COLO829 (cell line): ENCODE measurements around the gene EIF2B1.
"Not testable (repeated sequence)": the region's sequence is repeated elsewhere in the genome, so short reads cannot be mapped to it uniquely, and the experiment has no call there.

ENCODE experiments used
- DNase-seq: peaks from one replicate; pipeline ENCODE4 v3.0.0; 2012; ENCODE audit warnings: low spot score

EIF2B1 gene

DNA sequence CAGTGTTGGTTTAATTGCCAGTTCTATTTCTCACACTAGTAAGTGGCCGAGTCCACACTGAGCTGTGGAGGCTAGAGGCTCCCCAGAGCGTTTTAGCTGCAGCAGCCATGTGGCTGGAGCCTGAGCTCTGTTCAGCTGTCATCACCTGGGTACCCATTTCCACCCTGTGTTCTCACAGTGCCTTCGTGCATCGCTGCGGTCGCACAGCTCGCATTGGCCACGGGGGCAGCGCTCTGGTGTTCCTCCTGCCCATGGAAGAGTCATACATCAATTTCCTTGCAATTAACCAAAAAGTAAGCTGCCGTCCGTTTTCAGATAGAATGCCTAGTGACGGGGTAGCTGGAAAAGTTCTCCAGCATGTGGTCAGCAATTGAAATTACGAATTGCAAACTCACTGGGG lies 15.9 kb downstream of the EIF2B1 start:
- DNase-seq, result no peak

DNA sequence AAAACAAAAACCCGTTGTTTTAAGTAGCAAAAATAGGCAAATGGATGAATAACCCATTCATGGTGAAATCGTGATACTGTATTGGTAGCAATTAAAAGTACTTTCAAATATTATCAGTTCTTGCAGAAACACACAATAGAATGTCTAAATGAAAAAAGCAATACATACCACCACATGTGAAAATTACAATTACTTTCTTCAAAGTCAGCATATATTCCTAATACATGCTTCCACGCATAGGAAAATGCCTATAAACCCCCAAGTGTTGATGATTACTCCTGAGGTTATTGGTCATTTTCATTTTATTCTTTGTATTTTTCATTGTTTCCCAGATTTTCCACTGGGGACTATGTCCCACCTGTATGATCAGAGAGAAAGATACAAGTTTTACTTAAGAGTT lies 16.3 kb downstream of the EIF2B1 start:
- DNase-seq, result no peak

DNA sequence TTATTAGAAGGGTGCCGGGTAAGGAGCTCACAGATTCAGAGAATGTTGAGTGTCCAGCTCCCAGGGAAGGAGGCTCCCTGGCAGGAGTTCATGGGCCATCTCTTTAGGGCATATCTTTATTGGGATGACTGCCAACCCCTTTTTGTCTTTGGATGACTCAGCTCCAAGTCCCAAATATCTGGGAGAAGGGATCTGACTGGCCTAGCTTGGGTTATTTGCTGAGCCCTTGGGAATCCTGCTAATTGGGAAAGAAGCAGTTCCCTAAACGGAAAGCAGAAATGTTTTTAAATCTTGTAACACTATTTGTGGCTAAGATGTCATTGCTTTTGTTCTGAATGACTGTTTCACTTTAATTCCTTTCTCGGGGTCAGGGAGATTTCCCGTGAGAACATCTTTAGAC lies 19.0 kb downstream of the EIF2B1 start:
- peak; percentile 38 for DNase-seq

DNA sequence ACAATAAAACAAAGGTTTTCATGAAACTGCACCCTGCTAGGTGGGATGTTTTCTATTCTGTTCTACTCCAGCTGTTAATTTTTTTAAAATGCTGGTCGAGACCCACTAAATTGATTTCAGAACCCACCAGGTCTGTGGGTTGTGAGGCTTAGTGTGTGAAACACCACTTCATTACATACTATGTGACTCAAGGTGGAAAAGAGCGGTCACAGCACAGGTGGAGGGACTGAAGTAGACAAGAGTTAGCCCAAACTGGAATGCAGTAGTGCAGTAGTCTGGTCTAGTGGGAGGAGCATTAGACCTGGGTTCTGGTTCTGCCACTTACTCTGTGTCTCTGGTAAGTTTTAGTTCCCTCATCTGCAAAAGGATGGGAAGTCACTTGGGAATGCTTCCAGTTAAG lies 19.4 kb downstream of the EIF2B1 start:
- no peak for DNase-seq

DNA sequence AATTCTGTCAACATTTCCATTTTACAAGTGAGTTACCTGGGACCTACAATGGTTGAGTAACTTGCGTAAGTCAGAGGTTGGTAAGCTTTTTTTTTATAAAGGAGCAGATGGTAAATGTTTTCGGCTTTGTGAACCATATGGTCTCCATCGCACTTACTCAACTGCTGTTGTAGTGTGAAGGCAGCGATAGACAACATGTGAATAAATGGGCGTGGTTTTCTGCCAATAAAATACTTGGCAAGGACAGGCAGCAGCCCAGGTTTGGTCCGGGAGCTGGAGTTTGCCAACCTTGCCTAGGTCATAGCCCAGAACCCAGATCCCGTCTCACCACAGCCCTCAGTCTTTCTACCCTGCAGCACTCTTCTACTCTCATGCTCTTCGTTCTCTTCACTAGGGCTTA lies 25.3 kb downstream of the EIF2B1 start:
- DNase-seq, result no peak

DNA sequence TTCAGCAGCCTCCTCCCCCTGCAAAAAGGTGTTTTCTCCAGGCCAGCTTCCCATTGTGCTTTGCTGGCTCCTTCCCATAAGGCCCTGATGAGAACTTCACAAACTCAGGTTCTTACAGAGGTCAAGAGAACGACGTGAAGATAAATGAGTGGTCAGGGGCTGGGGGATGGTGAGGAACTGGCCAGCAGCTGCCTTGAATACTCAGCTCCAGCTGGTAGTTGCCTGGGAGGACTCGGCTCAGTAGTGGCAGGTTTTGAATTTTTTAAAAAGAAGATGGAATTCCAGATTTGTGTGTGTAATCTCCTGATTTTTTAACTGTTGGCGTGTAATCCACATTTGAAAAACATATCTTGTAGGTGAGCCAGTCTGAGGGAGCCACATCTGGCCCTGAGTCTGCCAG lies 25.7 kb downstream of the EIF2B1 start:
- DNase-seq, result no peak

DNA sequence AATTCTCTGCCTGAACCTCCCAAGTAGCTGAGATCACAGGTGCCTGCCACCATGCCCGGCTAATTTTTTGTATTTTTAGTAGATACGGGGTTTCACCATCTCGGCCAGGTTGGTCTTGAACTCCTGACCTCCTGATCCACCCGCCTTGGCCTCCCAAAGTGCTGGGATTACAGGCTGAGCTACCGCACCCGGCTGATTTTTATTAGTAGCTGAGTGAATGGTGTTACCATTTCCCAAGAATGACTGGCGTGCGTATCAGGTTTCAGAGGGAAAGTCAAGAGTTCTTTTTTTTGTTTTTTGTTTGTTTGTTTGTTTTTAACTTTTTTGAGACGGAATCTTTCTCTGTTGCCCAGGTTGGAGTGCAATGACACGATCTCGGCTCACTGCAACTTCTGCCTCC lies 30.0 kb downstream of the EIF2B1 start:
- not testable (repeated sequence) for DNase-seq

DNA sequence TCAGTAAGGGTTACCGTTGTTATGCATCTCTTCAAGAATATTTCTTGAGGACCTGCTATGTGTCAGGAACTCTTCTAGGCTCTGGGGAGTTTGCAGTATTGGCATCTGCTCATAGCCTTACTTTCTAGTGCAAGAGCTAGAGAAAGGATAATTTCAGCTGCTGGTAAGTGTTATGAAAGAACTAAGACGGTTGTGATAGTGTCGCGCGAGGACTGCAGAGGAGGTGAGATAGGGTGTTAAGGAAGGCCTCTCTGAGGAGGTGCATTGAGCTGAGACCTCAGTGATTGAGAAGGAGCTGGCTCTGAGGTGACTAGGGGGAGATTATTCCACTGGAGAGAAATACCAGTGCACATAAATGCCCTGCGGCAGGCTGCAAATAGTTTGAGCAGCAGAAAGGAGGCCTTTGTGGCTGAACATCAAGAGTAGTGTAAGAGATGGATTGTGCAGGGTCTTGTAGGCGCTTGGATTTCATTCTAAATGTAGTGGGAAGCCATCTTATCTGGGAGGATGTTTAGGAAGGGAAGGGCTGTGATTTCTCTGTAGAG lies 30.8 kb downstream of the EIF2B1 start:
- peak; percentile 42 for DNase-seq

DNA sequence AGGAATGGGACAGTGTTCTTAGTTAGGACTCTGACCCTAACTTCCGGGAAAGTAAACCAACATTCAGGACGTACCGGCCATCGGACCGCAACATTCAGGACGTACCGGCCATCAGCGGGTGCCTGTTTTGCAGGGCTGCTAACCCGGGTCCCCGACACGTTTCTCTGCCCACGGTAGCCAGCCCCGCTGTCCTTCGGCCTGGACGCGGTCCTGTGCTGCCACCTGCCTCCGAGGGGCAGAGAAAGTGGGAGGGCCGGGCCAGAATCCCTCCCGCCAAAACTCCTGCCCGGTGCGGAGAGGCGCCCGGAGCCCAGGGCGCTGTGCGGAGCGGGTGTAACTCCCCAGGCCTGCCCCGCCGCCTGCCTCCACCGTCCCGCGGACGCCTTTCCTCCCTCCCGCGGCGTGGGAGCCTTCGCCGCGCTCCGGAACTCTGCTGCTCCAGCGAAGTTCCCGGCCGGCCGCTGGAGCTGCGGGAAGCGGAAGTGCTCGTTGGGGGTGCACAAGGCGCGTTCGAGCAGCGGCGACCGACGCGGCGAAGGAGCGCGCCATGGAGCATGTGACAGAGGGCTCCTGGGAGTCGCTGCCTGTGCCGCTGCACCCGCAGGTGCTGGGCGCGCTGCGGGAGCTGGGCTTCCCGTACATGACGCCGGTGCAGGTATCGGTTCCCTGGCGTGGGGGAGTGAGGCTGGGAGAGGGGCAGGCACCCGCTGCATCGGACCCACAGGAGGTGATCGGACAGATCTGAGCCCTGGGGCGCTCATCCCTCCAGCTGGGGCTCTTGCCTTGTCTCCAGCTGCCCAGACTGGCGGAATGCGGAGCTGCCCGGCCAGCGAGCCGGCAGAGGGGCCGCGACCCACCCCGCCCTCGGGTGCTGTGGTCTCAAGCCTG lies 31.6 kb downstream of the EIF2B1 start, which contains the start of gene DDX55:
Gene DDX55, plus strand, starts transcription at position 498 of the 888 bp plus-strand sequence. Its CDS starts 50 bp downstream, at position 548.
- peak; percentile 63 for DNase-seq

DNA sequence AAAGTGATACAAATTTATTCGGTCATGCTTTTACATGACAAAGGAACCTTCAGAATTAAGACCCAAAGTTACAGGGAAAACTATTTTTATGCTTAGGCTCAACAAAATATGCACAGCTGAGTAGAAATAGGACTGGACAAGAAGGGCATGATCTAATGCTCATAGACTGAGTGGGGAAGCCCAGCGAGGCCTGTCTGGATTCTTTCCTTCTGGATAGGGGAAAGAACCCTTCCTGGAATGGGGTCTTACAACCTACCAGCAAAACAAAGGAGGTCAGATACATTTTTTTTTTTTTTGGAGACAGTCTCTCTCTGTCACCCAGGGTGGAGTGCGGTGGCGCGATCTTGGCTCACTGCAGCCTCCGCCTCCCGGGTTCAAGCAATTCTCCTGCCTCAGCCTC lies 33.8 kb downstream of the EIF2B1 start:
- no peak for DNase-seq

DNA sequence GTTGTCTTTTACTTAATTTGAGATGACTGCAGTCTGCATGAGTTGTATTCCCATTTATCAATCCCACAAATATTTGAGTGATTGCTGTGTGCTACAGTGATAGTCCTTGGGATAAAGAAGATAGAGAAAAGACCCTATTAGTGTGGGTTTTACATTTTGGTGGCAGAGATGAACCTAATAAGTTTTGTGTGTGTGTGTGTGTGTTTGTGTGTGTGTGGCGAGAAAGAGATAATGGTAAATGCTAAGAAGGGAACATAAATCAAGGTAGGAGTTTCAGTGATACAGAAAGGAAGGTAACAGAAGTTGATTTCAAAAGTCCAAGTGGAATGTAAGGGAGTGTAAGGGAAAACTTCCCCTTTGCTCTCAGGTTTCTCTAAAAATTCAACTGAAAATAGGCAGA lies 34.2 kb downstream of the EIF2B1 start:
- no peak for DNase-seq

DNA sequence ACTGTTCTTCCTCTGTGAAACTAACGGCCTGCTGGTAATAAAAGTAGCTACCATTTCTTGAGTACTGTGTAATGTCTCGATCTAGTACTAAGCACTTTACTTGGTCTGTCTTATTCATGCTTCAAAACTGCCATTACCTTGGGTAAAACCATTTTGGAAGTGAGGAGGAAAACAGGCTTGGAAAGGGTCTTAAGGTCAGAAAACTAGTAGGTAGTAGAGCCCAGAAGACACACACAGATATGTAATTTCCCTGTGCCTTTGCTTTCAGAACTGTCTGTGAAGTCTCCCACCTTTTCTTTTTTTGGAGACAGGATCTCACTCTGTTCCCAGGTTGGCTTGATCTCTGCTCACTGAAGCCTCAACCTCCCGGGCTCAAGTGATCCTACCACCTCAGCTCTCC lies 35.0 kb downstream of the EIF2B1 start:
- DNase-seq, result no peak

DNA sequence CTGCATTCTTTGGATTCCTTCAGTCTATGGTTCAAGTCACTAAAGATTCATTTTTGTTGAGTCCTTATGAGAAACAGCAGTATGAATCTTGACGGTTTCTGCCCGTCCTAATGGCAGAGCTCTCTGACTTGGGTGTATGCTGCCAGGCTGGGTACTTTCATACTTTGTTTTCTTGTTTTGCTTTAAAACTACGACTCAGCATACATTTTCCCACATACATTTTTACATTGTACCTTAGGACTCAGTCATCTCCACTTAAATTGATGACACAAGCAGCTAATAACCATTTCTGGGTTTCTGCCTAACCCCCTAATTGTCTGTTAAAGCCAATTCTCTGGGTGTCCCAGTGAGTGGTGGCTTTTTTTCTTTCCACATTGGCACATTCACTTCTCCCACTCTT lies 36.4 kb downstream of the EIF2B1 start:
- no peak for DNase-seq

DNA sequence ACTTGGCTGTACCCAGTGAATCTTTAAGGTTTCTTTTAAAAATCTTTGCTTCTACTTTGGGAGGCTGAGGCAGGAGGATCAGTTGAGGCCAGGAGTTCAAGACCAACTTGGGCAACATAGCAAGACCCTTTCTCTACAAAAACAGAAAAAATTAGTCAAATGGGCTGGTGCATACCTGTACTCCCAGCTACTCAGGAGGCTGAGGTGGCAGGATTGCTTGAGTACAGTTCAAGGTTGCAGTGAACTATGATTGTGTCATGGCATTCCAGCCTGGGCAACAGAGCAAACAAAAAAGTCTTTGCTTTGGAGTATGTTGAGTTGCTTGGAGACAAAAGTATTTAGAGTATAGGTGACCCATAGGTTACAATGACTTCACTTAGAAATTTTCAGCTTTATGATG lies 37.8 kb downstream of the EIF2B1 start:
- DNase-seq, result no peak

DNA sequence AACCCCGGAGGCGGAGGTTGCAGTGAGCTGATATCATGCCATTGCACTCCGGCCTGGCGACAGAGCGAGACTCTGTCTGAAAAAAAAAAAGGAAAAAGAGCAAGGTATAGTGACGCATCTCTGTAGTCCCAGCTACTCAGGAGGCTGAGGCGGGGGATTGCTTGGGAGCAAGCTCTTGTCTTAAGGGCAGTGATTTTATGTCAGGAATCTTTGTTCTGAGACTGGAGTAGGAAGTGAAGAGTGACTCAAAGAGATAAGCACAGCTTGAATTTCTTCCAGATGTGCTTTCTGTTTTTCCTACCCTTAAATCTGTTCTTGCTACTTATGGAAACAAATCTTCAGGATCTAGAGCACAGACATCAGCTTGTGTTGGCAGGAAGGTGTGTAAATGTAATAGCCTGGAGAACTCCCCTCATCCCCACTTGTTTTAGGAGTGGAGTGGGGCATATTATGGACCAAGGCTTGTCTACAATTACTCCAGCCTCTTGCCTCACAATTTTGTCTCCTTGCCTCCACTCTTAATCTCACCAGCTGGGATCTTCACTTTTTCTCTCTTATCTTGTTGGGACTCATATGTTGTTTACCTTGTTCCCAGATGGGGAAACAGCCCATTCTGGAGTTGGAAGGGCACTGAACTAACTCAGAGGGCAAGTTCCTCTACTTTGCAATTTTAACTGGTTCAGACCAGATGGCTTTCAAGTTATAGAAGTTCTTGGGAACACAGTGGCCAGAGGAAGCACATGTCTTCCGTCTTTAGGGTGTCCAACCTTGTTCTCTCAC lies 41.6 kb downstream of the EIF2B1 start:
- no peak for DNase-seq

DNA sequence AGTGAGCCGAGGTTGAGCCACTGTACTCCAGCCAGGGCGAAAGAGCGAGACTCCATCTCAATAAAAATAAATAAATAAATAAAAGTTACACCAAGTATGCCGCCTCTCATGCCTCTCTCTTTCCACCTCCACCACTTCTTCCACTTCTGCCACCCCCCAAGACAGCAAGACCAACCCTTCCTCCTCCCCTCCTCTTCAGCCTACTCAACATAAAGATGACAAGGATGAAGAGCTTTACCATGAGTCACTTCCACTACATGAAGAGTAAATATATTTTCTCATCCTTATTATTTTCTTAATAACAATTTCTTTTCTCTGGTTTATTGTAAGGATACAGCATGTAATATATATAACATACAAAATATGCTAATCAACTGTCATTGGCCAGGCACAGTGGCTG lies 52.7 kb downstream of the EIF2B1 start:
- no peak for DNase-seq

DNA sequence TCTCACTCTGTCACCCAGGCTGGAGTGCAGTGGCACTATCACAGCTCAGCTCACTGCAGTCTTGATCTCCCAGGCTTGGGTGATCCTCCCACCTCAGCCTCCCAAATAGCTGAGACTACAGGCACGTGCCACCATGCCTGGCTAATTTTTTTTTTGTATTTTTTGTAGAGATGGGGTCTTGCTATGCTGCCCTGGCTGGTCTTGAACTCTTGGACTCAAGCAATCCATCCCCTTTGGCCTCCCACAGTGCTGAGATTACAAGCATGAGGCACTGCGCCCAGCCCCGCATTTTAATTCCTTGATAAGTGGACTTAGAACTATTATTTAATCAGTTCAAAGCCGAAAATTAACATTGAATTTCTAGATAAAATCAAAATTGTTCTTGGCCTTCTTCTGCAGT lies 54.7 kb downstream of the EIF2B1 start:
- not testable (repeated sequence) for DNase-seq

DNA sequence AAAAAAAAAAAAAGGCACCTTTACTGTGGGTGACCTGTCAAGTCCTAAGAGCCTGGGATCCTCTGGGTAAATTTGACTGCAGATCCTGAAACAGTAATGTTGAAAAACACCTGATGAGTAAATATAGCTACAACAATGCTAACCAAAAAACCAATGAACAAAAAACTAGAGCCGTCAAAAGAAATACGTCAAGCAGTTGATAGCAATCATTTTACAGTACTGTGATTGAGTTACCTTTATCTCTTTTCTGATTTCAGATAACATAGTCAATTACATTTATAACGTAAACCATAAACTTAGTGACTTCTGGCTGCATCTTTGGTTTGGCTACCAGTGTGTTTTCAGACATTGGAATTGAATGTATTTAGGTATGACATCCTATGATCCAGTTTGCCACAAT lies 55.2 kb downstream of the EIF2B1 start:
- no peak for DNase-seq

DNA sequence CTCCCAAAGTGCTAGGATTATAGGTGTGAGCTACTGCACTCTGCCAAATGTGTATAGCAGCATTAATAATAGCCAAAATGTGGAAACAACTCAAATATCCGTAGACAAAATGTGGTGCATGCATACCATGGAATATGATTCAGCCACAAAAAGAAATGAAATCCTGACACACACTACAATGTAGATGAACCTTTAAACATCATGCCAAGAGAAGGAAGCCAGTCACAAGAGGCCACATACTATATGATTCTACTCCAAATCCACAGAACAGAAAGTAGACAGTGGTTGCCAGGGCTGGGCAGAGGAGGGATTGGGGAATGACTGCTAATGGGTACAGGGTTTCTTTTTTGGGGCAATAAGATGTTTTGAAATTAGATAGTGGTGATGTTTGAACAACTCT lies 56.9 kb downstream of the EIF2B1 start:
- DNase-seq, result no peak

DNA sequence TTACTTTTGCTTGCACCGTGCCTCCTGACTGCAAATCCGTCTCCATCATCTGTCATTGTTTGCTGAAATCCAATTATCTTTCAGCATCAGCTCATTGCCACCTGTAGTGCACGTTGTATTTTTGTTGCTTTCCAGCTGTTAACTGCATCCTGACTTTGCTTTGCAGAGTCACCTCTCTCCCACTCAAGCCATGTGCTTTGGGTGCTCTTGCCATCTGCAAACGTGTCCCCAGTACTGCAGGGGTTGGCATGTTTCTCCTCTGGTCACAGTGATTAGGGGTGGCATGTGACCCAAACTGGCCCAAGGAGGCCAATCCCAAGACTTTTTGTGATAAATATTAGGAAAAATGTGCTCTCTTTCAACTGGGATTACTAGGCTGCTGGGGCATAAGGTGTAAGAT lies 59.6 kb downstream of the EIF2B1 start:
- DNase-seq, result no peak

DNA sequence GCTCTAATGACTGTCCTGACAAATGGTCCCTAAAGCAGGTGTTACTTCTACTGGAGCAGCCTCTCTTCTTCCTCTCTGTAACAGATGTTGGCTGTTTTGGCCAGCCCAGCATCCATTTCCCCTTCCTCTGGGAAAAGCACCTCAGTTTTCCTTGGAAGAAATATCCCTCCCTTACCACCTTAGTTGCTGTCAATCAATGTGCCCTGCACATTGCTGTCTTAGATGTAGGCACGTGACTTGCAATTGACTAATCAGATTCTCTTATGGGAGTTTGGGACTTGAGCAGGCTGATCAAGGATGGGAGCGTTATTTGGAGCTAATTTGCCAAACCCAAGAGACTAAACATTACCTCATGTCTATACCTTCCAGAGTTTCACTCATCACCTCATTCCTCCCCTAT lies 61.1 kb downstream of the EIF2B1 start:
- no peak for DNase-seq

DNA sequence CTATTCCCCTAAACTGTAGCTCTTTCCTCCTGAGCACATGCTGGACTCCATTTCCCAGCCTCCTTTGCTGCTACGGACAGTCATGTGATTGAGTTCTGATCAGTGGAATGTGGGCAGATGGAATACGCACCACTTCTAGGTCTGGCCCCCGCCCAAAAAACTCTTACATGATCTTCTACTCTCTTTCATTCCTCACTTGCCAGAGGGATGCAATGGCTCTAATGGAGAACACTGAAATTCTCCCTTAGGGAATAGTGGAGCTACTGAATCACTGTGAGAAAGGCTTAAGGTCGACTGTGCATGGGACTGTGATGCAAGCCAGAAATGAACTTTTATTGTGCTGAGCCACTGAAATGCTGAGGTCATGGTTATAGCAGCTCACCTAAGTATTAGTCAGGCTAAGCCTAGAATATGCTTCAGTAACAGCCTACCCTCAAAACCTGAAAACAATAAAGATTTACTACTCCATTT lies 62.1 kb downstream of the EIF2B1 start:
- DNase-seq, result no peak
